GM18909 (cell line): ENCODE results near the gene KRT37.
"Not testable (repeated sequence)": the region's sequence is repeated elsewhere in the genome, so short reads cannot be mapped to it uniquely, and the experiment has no call there.

ENCODE experiments used
- ATAC-seq: cut with Tn5 transposase; IDR thresholded peaks from one replicate; pipeline ENCODE4 v1.9.1; 2021; ENCODE audit warnings: mild to moderate bottlenecking; ENCODE audit not compliant: unreplicated experiment, poor library complexity

The KRT37 gene

GRCh38 chr17:41437769-41438168 is 13.4 kb upstream of the KRT37 start:
- ATAC-seq: no peak

DNA sequence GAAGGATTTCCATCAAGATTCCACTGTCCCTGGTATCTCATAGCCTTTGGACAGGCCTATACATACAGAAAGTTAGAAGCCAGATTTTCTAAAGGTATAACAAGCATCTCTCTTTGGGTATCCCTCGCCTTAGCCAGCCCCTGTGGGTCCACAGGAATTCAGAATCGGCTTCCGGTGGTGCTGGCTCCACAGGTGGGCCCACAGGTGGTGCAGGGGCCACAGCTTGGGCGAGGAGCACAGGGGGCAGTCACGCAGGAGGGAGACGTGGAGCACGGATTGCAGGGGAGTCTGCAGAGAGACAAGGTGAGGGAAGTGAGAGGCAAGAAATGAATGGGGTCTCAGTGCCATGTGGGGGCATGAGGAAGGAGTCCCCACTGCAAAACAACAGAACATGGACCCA is 12.9 kb upstream of the KRT37 start:
- no peak for ATAC-seq

GRCh38 chr17:41434415-41434814 is 10.0 kb upstream of the KRT37 start:
- no peak for ATAC-seq

GRCh38 chr17:41434005-41434404 is 9.6 kb upstream of the KRT37 start:
- no peak for ATAC-seq

DNA sequence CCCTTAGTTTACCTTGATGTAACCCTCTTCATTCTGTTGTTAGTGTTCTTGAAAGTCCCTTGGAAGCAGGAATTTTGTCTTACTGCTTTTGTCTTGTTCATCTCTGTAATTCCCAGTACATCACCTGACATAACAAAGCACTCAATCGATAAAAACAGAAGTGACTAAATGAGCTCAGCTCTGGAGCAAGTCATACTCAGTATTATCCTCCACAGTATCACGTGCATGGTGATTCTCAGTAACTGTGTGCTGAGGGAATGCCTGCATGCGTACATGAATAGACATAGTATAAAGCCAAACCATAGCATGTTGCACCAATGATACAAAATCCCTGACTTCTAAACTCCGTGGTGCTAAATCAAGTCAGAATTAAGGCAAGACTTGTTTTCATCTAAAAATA is 9.2 kb upstream of the KRT37 start:
- no peak for ATAC-seq

GRCh38 chr17:41430376-41430775 is 6.0 kb upstream of the KRT37 start:
- ATAC-seq: not testable (repeated sequence)

- no peak for ATAC-seq
Measured at GRCh38 chr17:41429667-41430066, 5.3 kb upstream of the KRT37 start.

DNA sequence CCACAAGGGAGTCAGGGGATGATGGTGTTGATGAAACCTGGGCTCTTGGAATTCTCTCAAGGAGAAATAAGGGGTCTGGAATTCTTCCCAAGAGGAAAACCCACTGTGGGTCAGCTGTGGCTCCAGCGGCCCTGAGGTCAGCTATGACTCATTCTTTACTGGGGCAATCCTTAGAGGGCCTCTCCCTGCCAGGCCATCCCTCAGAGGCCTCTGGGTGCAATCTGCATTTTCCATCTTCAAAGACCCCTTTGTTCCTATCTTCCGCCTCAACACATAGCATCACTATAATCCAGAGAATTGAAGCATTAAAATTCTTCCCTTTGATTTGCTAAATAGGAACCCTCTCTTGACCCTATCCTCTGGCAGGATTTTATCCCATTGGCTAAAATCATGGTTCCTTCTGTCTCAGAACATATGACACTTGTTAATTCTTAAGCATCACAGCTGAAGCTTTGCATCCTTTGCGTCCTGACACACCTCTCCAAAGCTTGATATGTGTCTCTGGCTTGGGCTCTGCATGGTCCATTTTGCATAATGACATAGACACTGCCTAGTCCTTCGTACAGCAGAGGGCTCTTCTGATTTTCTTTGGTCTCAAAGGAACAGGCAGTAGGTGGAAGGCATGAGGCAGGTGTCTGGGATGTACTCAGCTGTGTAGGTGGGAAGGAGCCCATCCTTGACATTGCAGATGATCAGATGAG is 4.4 kb upstream of the KRT37 start:
- no peak for ATAC-seq

GRCh38 chr17:41422586-41422985 is 1.8 kb downstream of the KRT37 start:
- ATAC-seq: not testable (repeated sequence)

GRCh38 chr17:41421617-41422016 is 2.8 kb downstream of the KRT37 start:
- ATAC-seq: no peak

DNA sequence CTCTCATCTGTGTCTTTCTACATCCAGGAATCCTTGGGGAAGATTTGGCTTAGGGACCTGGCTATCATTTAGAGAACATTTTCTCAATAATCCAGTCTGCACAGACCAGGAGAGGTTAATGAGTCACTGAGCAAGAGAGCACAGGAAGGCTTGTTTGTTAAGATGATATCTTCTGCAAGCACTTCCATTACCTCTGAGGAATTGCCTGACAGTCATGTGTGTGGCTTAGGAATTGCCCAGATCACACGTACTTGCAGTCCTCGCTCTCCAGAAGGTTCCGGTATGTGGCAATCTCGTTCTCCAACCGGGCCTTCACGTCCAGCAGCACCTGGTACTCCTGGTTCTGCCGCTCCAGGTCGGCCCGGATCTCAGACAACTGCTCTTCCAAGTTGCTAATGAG is 3.3 kb downstream of the KRT37 start:
- no peak for ATAC-seq

DNA sequence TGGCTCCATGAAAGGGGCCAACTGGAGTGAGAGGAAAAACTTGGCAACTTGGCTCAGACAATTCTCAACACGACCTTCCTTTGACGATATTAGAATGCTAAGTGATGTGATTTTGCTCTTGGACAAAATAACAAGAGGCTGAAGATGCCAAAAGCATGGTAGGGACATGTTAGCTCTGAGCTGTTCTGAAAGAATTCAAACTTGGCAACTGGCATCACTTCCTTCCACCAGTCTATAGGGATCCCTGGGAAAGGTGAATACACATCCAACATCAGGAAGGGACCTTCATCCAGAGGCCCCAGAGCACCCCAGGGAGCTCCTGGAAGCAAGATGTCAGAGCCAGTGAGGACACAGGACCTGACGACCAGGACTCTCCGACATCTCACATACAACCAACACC is 4.3 kb downstream of the KRT37 start:
- no peak for ATAC-seq

DNA sequence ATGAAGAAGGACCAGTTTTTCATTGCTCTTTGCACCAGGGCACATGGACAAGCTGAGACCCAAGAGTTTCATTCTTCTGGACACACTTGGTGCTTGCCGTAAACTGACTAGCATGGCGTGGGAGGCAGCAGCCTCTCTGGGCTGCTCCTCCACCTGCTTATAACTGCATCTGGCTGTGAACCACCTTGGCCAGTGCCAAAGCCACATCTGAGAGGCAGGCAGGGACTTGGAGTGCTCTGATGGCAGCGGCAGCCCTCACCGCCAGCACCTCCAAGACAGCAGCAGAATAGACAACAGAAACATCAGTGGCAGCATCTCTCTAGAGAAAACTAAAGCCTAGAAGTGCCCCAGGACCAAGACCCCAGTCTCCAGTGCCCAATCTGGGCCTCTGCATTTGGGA is 4.7 kb downstream of the KRT37 start:
- no peak for ATAC-seq

DNA sequence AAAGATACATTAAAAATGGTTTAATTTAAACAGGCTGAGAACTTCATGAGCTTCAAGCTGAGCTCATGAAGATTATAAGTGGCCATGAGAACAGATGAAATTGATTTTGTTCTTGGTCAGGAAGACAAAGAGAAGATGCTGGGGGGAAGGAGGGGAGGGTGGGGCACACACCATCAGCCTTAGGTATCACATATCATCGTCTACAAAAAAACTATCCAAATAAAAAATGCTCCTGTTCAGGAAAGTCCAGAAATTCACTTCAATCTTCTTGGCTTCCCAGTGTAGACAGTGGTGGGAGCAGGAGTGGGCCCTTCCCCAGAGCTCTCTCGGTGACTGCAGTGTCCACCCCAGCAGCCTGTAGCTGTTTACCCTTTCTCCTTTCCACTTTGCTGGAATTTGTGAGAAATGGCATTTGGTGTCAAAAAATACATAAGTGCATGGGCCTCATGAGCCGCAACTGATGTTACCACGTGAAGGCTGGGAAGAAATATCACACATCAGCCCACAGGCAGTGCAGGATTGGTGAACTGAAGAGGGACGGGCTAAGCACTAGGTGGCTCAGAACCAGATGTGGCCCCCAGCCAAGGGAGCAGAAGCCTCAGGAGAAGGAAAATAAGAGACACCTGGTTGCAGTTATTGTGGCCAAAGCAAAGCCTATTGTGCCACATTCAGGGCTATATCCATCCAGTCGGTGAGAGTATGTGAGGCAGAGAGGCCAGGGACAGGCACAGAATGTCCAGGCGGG is 6.1 kb downstream of the KRT37 start:
- no peak for ATAC-seq

DNA sequence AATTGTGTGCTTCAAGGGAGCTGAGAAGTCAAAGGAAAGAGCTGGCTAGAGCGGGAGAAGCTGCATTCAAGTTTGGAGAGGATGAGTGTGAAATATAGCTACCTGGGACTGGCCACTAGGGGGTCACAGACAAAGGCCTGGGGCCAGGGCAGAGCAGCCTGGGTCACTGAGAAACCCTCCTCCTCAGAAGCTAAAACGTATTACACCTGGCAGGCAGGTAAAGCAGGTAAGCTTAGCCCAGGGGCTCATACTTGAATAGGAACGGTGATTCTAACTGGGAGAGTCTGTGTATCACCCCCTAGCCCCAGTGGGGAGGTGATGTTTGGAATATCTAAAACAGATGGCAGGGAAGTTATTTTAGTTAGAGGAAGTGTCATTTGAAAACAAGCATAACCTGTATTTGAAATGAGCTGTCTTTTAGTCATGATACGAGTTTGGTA is 6.8 kb downstream of the KRT37 start:
- no peak for ATAC-seq

- no peak for ATAC-seq
Measured at GRCh38 chr17:41417127-41417526, 7.3 kb downstream of the KRT37 start.

GRCh38 chr17:41416479-41416878 is 7.9 kb downstream of the KRT37 start:
- ATAC-seq: no peak

DNA sequence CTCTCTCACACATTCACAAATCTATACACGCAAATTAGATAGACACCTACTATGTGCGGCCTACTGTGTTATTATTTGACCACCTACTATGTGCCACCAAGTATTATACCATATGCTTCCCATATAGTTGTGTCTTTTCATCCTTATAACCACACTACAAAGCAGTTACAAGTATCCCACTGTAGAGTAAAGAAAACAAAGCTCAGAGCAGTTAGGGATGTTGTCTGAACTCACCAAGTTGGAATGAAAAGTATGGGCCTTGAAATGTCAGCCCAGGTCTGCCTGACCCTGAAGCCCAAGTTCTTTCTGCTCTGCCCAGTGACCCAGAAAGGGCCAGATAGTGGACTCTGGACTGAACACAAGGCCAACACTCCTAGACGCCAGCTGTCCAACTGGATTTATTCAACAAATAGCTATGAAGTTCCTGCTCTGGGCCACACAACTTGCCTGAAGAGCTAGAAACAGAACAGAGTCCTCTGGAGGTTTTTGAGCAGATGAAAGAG is 8.5 kb downstream of the KRT37 start:
- no peak for ATAC-seq

GRCh38 chr17:41415411-41415810 is 9.0 kb downstream of the KRT37 start:
- no peak for ATAC-seq

- ATAC-seq: no peak
Measured at GRCh38 chr17:41413982-41414381, 10.4 kb downstream of the KRT37 start.

- ATAC-seq: no peak
Measured at GRCh38 chr17:41413353-41413957, 10.9 kb downstream of the KRT37 start.
